Right lobe of liver (tissue), 4 donors: Measurements from ENCODE around the gene FGGY.

ENCODE experiments used
- CTCF ChIP-seq, 4 donors: fragments of 200-600 bp in 3 of 4; fragments of 450-650 bp in 1 of 4; IDR thresholded peaks; one replicate each; pipeline versions ENCODE4 v1.5.1 to v1.8.0; 2016 to 2022; ENCODE audit warnings: antibody characterized with exemption in 4 of 4, mild to moderate bottlenecking in 2 of 4
- POLR2A ChIP-seq: fragments of 450-650 bp; IDR thresholded peaks from one replicate; pipeline ENCODE4 v1.6.1; 2017; ENCODE audit warnings: antibody characterized with exemption, mild to moderate bottlenecking
- donor health status: DM: no; HTN: no; CAD: no.
- donor health status: DM: no; HTN: no; CAD: no.
- donor health status: DM: no; HTN: yes; CAD: no.

DNA sequence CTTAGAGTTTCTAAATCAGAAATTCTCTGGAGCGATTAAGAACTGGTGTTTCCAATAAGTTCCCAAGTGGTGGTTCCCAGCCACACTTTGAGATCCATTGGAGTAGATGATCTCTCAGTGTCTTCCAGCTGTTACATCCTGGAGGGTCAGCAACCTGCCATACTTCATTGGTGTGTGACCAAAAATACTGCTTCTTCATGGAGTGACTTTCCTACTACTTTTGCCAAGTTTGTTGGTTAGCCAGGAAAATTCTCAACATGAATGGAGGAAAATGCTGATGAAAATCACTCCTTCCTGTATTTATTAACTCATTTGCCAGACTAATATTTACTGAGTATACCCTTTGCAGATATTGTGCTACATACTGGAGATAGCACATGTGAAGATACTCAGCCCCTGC, 186.1 kb downstream of the FGGY start:
- TF ChIP-seq CTCF (IDR thresholded peaks at IDR 0.05) (no peak), POLR2A (no peak)
